T-helper 1 cell treated with Interleukin-12 subunit alpha and Interleukin-12 subunit beta and Interleukin-4 antibody, amounts not matched to agents 30 μg/mL and 1 μg/mL, for 36 hours (primary cell): ENCODE data around the gene TEX55.
"Not testable (repeated sequence)": the region's sequence is repeated elsewhere in the genome, so short reads cannot be mapped to it uniquely, and the experiment has no call there.

ENCODE experiments used
- H3K27ac Mint-ChIP-seq: one replicate; pipeline ENCODE4 v1.8.0; 2021; ENCODE audit warnings: mild to moderate bottlenecking, mixed read lengths
- H3K27me3 Mint-ChIP-seq: one replicate; pipeline ENCODE4 v1.8.0; 2021; ENCODE audit warnings: low read depth, mixed read lengths
- H3K36me3 Mint-ChIP-seq: one replicate; pipeline ENCODE4 v1.8.0; 2021; ENCODE audit warnings: low read depth, mixed read lengths
- H3K4me1 Mint-ChIP-seq: one replicate; pipeline ENCODE4 v1.8.0; 2021; ENCODE audit warnings: low read depth, mixed read lengths
- H3K4me3 Mint-ChIP-seq: one replicate; pipeline ENCODE4 v1.8.0; 2021; ENCODE audit warnings: mild to moderate bottlenecking, moderate library complexity, mixed read lengths
- H3K9me3 Mint-ChIP-seq: one replicate; pipeline ENCODE4 v1.8.0; 2021; ENCODE audit warnings: mixed read lengths

TEX55 gene

DNA sequence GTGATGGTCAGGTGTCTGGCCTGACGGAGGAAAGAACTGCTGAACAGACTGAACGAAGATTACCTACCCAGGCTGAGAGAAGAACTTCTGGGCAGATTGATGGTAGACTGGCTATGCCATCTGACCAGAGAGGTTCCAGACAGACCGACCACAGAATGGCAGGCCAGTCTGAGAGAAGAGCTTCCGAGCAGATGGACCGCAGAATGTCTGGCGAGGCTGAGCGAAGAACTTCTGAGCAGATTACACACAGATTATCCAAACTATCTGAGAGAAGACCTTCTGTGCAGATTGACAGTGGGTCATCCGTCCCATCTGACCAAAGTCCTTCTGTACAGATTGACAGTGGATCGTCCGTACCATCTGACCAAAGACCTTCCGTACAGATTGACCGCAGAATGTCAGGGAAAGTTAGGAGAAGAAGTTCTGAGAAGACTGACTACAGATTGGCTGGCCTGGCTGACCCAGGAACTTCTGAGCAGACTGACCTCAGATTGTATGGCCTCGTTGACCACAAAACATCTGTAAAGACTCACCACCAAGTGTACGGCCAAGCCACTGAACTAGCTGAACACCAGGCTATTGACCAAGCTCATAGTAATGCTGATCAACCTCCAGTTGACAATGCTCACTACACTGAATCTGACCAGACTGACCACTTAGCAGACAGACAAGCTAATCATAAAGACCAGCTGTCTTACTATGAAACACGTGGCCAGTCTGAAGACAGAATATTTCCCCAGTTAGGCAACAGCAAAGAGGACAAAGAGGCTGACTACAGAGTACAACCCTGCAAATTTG is 812 bp downstream of the TEX55 start:
- Mint-ChIP-seq H3K4me3 (no peak overlapping the region), H3K4me1 (no peaks in the 10 kb centered on the region), H3K27me3 (no peaks in the 10 kb centered on the region), H3K36me3 (no peaks in the 10 kb centered on the region), H3K9me3 (no peaks in the 10 kb centered on the region), H3K27ac (no peak overlapping the region)

DNA sequence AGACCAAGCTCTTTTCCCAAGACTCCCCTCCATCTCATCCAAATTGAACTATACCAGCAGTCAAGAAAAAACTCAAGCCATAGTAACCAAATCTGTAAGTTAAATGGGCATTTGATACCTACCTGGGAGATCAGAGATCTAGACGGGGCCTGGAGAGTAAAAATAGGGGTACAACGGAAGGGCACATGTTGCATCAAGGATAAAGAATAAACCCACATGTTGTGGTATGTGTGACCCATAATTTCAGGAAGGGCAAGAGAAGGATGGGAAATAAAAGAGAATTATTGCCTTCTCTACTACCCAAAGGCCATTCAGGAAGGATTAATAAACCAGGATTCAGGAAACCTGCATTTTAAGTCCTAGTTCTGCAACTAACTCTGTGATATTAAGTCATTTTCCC is 1.5 kb downstream of the TEX55 start:
- Mint-ChIP-seq H3K36me3 (no peaks in the 10 kb centered on the region), H3K4me3 (no peak overlapping the region), H3K27me3 (no peaks in the 10 kb centered on the region), H3K4me1 (no peaks in the 10 kb centered on the region), H3K9me3 (no peaks in the 10 kb centered on the region), H3K27ac (no peak overlapping the region)

GRCh38 chr3:119148493-119149180 is 2.7 kb downstream of the TEX55 start:
- Mint-ChIP-seq H3K4me1 (no peaks in the 10 kb centered on the region), H3K36me3 (no peaks in the 10 kb centered on the region), H3K27me3 (no peaks in the 10 kb centered on the region), H3K9me3 (peaks cover 4% of the 10 kb centered on the region), H3K4me3 (no peak overlapping the region), H3K27ac (no peak overlapping the region)

- no peak overlapping the region for H3K4me3 Mint-ChIP-seq
- H3K9me3 Mint-ChIP-seq: peaks cover 12% of the 10 kb centered on the region
- no peak overlapping the region for H3K27ac Mint-ChIP-seq
- peaks cover 2% of the 10 kb centered on the region for H3K27me3 Mint-ChIP-seq
- no peaks in the 10 kb centered on the region for H3K4me1 Mint-ChIP-seq
- no peaks in the 10 kb centered on the region for H3K36me3 Mint-ChIP-seq
Observed at GRCh38 chr3:119149484-119149883, 3.5 kb downstream of the TEX55 start.

GRCh38 chr3:119156868-119157267 is 10.9 kb downstream of the TEX55 start:
- peaks cover 4% of the 10 kb centered on the region for H3K27me3 Mint-ChIP-seq
- H3K4me1 Mint-ChIP-seq: no peaks in the 10 kb centered on the region
- H3K4me3 Mint-ChIP-seq: no peak overlapping the region
- no peak overlapping the region for H3K27ac Mint-ChIP-seq
- peaks cover 28% of the 10 kb centered on the region for H3K9me3 Mint-ChIP-seq
- H3K36me3 Mint-ChIP-seq: no peaks in the 10 kb centered on the region

DNA sequence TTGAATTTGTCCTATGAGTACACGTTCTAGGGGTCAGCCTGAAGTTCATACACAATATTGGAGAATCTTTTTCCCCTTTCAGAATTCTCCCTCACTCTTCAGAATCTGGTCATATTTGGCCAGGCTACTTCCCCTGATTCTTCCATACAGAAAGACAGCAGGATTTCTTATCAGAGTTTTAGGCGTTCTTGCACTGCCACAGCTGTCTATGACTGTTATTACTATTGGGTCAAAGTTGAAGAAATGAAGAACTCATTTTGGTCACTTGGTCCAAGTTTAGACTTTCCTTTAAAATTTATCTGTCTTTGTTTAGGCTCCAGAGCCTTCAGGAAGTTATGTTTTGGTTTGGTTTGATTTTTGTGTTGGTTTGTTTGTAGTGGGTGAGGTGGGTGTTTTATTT is 12.0 kb downstream of the TEX55 start:
- peaks cover 8% of the 10 kb centered on the region for H3K27me3 Mint-ChIP-seq
- no peaks in the 10 kb centered on the region for H3K36me3 Mint-ChIP-seq
- H3K4me1 Mint-ChIP-seq: no peaks in the 10 kb centered on the region
- H3K27ac Mint-ChIP-seq: no peak overlapping the region
- no peak overlapping the region for H3K4me3 Mint-ChIP-seq
- H3K9me3 Mint-ChIP-seq: peaks cover 28% of the 10 kb centered on the region

DNA sequence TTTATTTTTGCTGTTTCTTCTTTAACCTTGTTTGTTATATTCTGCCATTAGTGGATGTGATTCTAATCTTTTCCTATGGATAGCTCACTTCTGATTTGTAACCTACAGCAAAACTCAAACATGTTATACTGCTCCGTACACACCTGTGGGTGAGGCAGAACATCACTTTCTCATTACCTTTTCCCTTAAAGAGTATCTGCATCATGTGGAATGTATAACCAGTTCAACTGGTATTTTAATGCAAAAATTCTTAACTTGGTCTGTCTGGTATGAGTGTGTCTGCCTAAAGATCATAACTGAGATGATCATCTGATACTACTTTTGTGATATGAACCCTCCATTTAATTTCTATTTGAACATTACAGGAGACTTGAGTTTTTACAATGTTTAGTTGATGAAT is 14.4 kb downstream of the TEX55 start:
- Mint-ChIP-seq H3K36me3 (no peaks in the 10 kb centered on the region), H3K27me3 (peaks cover 4% of the 10 kb centered on the region), H3K4me1 (no peaks in the 10 kb centered on the region), H3K27ac (no peak overlapping the region), H3K9me3 (peaks cover 7% of the 10 kb centered on the region), H3K4me3 (no peak overlapping the region)

DNA sequence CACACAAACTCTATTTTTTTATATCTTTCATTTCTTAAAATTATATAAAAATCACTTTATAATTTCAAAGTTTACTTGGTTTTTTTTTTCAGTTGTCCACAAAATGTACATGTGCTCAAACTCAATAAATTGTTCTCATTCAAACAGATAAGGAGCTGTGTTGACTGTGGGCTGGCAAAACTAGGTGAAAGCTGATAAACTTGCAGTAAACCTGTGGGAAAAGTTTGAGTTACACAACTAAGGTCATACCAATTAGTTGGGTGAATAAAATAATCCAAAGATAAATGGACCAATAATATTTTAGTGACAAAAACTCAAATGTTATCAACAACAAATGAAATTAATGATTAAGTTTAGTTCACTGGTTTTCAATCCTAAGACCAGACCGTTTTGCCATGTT is 14.8 kb downstream of the TEX55 start:
- Mint-ChIP-seq H3K4me1 (no peaks in the 10 kb centered on the region), H3K36me3 (no peaks in the 10 kb centered on the region), H3K9me3 (peaks cover 3% of the 10 kb centered on the region), H3K27me3 (peaks cover 4% of the 10 kb centered on the region), H3K4me3 (no peak overlapping the region), H3K27ac (no peak overlapping the region)

DNA sequence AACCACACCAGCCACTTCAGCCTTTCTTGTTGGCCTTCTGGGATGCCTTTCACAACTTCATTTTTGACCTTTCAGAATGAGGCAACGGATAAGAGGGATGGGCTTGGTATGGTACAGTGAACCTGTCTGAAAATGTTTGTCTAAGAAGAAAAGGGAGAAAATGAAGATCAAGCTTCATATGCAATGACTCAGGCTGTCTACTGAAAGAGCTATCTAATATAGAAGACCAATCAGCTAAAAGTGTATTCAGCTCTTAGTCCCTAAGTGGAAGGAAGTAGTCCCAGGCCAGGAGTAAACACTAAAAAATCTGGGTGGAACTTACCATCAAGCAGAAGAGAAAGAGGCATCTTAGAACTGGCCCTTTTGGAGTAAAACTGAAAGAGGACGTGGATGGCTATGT is 15.3 kb downstream of the TEX55 start:
- Mint-ChIP-seq H3K36me3 (no peaks in the 10 kb centered on the region), H3K27me3 (peaks cover 4% of the 10 kb centered on the region), H3K9me3 (peaks cover 3% of the 10 kb centered on the region), H3K4me1 (no peaks in the 10 kb centered on the region), H3K4me3 (no peak overlapping the region), H3K27ac (no peak overlapping the region)

DNA sequence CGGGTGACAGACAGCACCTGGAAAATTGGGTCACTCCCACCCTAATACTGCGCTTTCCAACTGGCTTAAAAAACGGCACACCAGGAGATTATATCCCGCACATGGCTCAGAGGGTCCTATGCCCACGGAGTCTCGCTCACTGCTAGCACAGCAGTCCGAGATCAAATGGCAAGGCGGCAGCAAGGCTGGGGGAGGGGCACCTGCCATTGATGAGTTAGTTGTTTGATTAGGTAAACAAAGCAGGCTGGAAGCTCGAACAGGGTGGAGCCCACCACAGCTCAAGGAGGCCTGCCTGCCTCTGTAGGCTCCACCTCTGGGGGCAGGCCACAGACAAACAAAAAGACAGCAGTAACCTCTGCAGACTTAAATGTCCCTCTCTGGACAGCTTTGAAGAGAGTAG is 18.8 kb downstream of the TEX55 start:
- H3K9me3 Mint-ChIP-seq, H3K36me3 Mint-ChIP-seq: not testable (repeated sequence)

GRCh38 chr3:119170821-119171220 is 24.9 kb downstream of the TEX55 start:
- Mint-ChIP-seq H3K27ac (no peak overlapping the region), H3K27me3 (no peaks in the 10 kb centered on the region), H3K4me3 (no peak overlapping the region), H3K9me3 (no peaks in the 10 kb centered on the region), H3K4me1 (no peaks in the 10 kb centered on the region), H3K36me3 (no peaks in the 10 kb centered on the region)

More for the DNA sequence above, 18.8 kb downstream of the TEX55 start:
- not testable (repeated sequence) for H3K4me3 Mint-ChIP-seq, H3K4me1 Mint-ChIP-seq, H3K27me3 Mint-ChIP-seq, H3K27ac Mint-ChIP-seq

DNA sequence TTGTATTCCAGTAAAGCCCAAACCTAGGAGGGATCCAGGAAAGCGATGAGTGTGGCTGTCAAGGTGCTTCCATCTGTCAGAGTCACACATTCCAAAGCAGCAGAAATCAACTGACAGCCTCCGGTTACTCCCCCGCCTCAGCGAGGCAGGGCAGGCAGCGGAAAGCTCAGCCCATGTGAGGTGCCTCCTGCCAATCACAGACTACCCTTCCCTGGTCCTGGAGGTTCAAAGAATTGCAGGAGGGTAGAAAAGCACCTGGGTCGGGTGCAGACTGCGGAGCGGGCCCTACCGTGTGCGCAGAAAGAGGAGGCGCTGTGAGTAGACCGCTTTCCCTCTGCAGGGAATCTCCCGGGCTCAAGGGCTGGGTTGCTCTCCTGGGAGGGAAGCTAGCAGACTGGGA is 27.4 kb downstream of the TEX55 start, which contains the start of gene UPK1B:
TSS of gene UPK1B (plus strand) at position 274 of the 400 bp plus-strand sequence. CDS start 13,144 bp downstream, outside the sequence.
- Mint-ChIP-seq H3K27me3 (no peaks in the 10 kb centered on the region), H3K4me3 (no peak within 1 kb of the TSS), H3K36me3 (no peaks in the 10 kb centered on the region), H3K27ac (no peak within 1 kb of the TSS), H3K9me3 (no peaks in the 10 kb centered on the region), H3K4me1 (no peaks in the 10 kb centered on the region)

- Mint-ChIP-seq H3K4me3 (no peak overlapping the region), H3K27ac (no peak overlapping the region), H3K4me1 (no peaks in the 10 kb centered on the region), H3K27me3 (no peaks in the 10 kb centered on the region), H3K36me3 (no peaks in the 10 kb centered on the region), H3K9me3 (no peaks in the 10 kb centered on the region)
Observed at GRCh38 chr3:119175872-119176756, 30.1 kb downstream of the TEX55 start.

GRCh38 chr3:119176778-119177177 is 30.8 kb downstream of the TEX55 start:
- no peak overlapping the region for H3K27ac Mint-ChIP-seq

More at GRCh38 chr3:119176778-119177177, 30.8 kb downstream of the TEX55 start:
- no peaks in the 10 kb centered on the region for H3K4me1 Mint-ChIP-seq
- H3K9me3 Mint-ChIP-seq: no peaks in the 10 kb centered on the region
- no peak overlapping the region for H3K4me3 Mint-ChIP-seq
- no peaks in the 10 kb centered on the region for H3K36me3 Mint-ChIP-seq
- no peaks in the 10 kb centered on the region for H3K27me3 Mint-ChIP-seq
